ENCODE results near the gene ARHGAP10. TPM values are rescaled to one million over a fixed set of nuclear protein-coding genes. Genes with fewer than 3 reads are reported as not detected.

The ARHGAP10 gene
- 4.3 TPM for polyA plus RNA-seq (2012; ENCODE audit: insufficient read depth, insufficient read length, low read depth)

GRCh38 chr4:147731580-147732517 is at the start of gene ARHGAP10:
Gene ARHGAP10 (plus strand): TSS chr4:147732088. CDS start chr4:147732302, 214 bp downstream.
- Histone ChIP-seq H3K4me3 (ENCODE audit: low read depth, low read length) (peak within 1 kb of the TSS; percentile 85), H3K27me3 (no peaks in the 10 kb centered on the region), H3K9me3 (no peaks in the 10 kb centered on the region), H3K4me1 (no peaks in the 10 kb centered on the region; the same call in 1 of the 2 replicates), H3K36me3 (no peaks in the 10 kb centered on the region)
- TF ChIP-seq, protein P1, sequence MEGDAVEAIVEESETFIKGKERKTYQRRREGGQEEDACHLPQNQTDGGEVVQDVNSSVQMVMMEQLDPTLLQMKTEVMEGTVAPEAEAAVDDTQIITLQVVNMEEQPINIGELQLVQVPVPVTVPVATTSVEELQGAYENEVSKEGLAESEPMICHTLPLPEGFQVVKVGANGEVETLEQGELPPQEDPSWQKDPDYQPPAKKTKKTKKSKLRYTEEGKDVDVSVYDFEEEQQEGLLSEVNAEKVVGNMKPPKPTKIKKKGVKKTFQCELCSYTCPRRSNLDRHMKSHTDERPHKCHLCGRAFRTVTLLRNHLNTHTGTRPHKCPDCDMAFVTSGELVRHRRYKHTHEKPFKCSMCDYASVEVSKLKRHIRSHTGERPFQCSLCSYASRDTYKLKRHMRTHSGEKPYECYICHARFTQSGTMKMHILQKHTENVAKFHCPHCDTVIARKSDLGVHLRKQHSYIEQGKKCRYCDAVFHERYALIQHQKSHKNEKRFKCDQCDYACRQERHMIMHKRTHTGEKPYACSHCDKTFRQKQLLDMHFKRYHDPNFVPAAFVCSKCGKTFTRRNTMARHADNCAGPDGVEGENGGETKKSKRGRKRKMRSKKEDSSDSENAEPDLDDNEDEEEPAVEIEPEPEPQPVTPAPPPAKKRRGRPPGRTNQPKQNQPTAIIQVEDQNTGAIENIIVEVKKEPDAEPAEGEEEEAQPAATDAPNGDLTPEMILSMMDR (IDR thresholded peaks at IDR 0.05; ENCODE audit: low read depth, low read length), result no peak
- peak; percentile 78 for DNase-seq

DNA sequence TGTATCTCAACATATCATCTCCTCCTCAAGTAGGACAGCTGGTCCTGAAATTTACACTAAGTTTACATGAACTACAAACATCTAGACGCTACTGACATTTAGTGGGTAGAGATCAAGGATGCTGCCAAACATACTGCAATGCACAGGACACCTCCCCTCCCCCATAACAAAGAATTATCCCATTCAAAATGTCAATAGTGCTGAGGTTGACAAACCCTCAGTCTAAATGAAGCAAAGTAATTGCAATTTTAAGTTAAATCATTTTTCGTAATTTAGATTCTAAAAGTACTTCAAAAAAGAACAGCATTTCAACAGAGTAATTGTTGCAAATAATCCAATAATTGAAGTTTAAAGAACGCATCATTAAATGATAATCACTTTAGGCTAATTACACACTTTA is 49.1 kb upstream of the ARHGAP10 start:
- peaks cover 14% of the 10 kb centered on the region; the same call in 1 of the 2 replicates for H3K36me3 ChIP-seq
- DNase-seq, result no peak
- TF ChIP-seq, protein P1 (IDR thresholded peaks at IDR 0.05; ENCODE audit: low read depth, low read length), result no peak
- no peaks in the 10 kb centered on the region for H3K9me3 ChIP-seq
- peak overlapping the region; percentile 80 for H3K4me3 ChIP-seq (ENCODE audit: low read depth, low read length)
- no peaks in the 10 kb centered on the region for H3K27me3 ChIP-seq
- peaks cover 4% of the 10 kb centered on the region; the same call in 1 of the 2 replicates for H3K4me1 ChIP-seq

- peaks cover 4% of the 10 kb centered on the region; the same call in 1 of the 2 replicates for H3K4me1 ChIP-seq
- peak overlapping the region; percentile 80 for H3K4me3 ChIP-seq (ENCODE audit: low read depth, low read length)
- DNase-seq, result no peak
- H3K27me3 ChIP-seq, result no peaks in the 10 kb centered on the region
- TF ChIP-seq, protein P1 (IDR thresholded peaks at IDR 0.05; ENCODE audit: low read depth, low read length), result no peak
- peaks cover 14% of the 10 kb centered on the region; the same call in 1 of the 2 replicates for H3K36me3 ChIP-seq
- no peaks in the 10 kb centered on the region for H3K9me3 ChIP-seq
These were observed 48.7 kb upstream of the ARHGAP10 start for GRCh38 chr4:147683188-147683591.

- Histone ChIP-seq H3K4me1 (peaks cover 4% of the 10 kb centered on the region; the same call in 1 of the 2 replicates), H3K36me3 (peaks cover 5% of the 10 kb centered on the region; the same call in 1 of the 2 replicates), H3K4me3 (ENCODE audit: low read depth, low read length) (peak within 1 kb of the TSS; percentile 80), H3K9me3 (no peaks in the 10 kb centered on the region), H3K27me3 (no peaks in the 10 kb centered on the region)
- DNase-seq, result peak; percentile 94
- TF ChIP-seq, protein P1 (IDR thresholded peaks at IDR 0.05; ENCODE audit: low read depth, low read length), result no peak
These were observed 47.9 kb upstream of the ARHGAP10 start, which contains the start of gene PRMT9 for GRCh38 chr4:147683717-147684700. Gene PRMT9 (minus strand): TSS chr4:147684163. CDS start chr4:147683987, 176 bp downstream.

- no peaks in the 10 kb centered on the region for H3K27me3 ChIP-seq
- TF ChIP-seq, protein P1 (IDR thresholded peaks at IDR 0.05; ENCODE audit: low read depth, low read length), result no peak
- H3K36me3 ChIP-seq, result no peaks in the 10 kb centered on the region
- no peak for DNase-seq
- no peaks in the 10 kb centered on the region for H3K4me1 ChIP-seq
- H3K4me3 ChIP-seq (ENCODE audit: low read depth, low read length), result no peak overlapping the region
- no peaks in the 10 kb centered on the region for H3K9me3 ChIP-seq
These were observed 42.8 kb upstream of the ARHGAP10 start for GRCh38 chr4:147689067-147689466.
